ENCODE data around the gene MED4.

The MED4 gene

GRCh38 chr13:48097793-48098192, 2.9 kb upstream of the MED4 start:
- TF ChIP-seq CTCF (IDR thresholded peaks at IDR 0.05; ENCODE audit: control insufficient read depth, extremely low read depth, insufficient read depth), result no peak
- DNase-seq (ENCODE audit: low read depth), result no peak
- H3K4me3 ChIP-seq (ENCODE audit: low read depth, low read length), result no peak overlapping the region

- TF ChIP-seq CTCF (IDR thresholded peaks at IDR 0.05; ENCODE audit: control insufficient read depth, extremely low read depth, insufficient read depth), result no peak
- no peak overlapping the region for H3K4me3 ChIP-seq (ENCODE audit: low read depth, low read length)
- DNase-seq (ENCODE audit: low read depth), result no peak
Measured at GRCh38 chr13:48096670-48097069, 1.8 kb upstream of the MED4 start.

GRCh38 chr13:48094404-48094780, 512 bp downstream of the MED4 start:
- no peak for TF ChIP-seq CTCF (IDR thresholded peaks at IDR 0.05; ENCODE audit: control insufficient read depth, extremely low read depth, insufficient read depth)
- no peak for DNase-seq (ENCODE audit: low read depth)
- peak overlapping the region; percentile 99 for H3K4me3 ChIP-seq (ENCODE audit: low read depth, low read length)

GRCh38 chr13:48093588-48093987, 1.3 kb downstream of the MED4 start:
- DNase-seq (ENCODE audit: low read depth), result no peak
- H3K4me3 ChIP-seq (ENCODE audit: low read depth, low read length), result peak overlapping the region; percentile 99
- no peak for TF ChIP-seq CTCF (IDR thresholded peaks at IDR 0.05; ENCODE audit: control insufficient read depth, extremely low read depth, insufficient read depth)

- DNase-seq (ENCODE audit: low read depth), result no peak
- no peak overlapping the region for H3K4me3 ChIP-seq (ENCODE audit: low read depth, low read length)
- TF ChIP-seq CTCF (IDR thresholded peaks at IDR 0.05; ENCODE audit: control insufficient read depth, extremely low read depth, insufficient read depth), result no peak
Measured at GRCh38 chr13:48086272-48086671, 8.6 kb downstream of the MED4 start.

- no peak overlapping the region for H3K4me3 ChIP-seq (ENCODE audit: low read depth, low read length)
- no peak for DNase-seq (ENCODE audit: low read depth)
- TF ChIP-seq CTCF (IDR thresholded peaks at IDR 0.05; ENCODE audit: control insufficient read depth, extremely low read depth, insufficient read depth), result no peak
Measured at GRCh38 chr13:48081739-48082138, 13.2 kb downstream of the MED4 start.

- no peak overlapping the region for H3K4me3 ChIP-seq (ENCODE audit: low read depth, low read length)
- peak; percentile 26; the same call in 1 of the 2 replicates for TF ChIP-seq CTCF (IDR thresholded peaks at IDR 0.05; ENCODE audit: control insufficient read depth, extremely low read depth, insufficient read depth)
- DNase-seq (ENCODE audit: low read depth), result no peak
Measured at GRCh38 chr13:48078251-48078656, 16.6 kb downstream of the MED4 start.
